ENCODE data around the gene LDB2.
A peak's percentile ranks its signal among the peaks of the same experiment; 100 is the strongest.

LDB2 gene

DNA sequence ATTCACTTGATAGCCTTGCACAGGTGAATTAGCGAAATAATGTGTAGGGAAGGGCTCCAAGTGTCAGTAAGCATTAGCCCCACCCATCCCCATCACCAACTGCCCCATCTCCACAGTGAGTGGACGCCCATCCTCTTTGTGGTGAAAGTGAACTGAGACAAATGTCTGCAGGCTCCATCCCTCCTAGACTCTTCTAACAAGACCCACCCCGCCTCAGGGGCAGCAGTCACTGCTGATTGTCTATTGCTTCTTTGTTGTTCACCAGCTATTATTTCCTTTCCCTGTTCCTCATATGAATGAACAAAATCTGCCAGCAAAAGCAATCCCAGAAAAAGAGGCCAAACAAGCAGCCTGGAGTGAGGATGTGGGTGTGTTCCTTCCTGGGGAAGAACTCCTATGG lies 96.4 kb downstream of the LDB2 start:
- DNase-seq (ENCODE audit: low spot score), result no peak

DNA sequence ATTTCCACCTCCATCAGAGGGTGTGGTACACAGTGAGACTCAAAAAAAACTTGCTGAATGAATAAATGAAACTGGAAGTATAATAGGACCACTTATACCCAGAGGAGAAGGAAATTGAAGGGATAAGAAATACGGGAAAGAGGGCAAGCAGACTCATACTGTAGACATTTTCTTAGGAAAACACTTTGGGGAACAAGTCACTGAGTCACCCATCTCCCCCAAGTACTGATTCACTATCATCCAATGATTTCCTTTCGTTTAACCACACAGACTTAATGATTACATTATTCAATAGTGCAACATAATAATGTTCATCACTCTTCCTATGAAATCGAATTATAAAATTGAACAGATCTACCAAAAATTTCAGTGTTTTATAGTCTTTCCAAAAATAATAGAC lies 97.1 kb downstream of the LDB2 start:
- no peak for DNase-seq (ENCODE audit: low spot score)

GRCh38 chr4:16794816-16795445 lies 103.5 kb downstream of the LDB2 start:
- DNase-seq (ENCODE audit: low spot score), result peak; percentile 23

GRCh38 chr4:16791460-16791859 lies 107.0 kb downstream of the LDB2 start:
- DNase-seq (ENCODE audit: low spot score), result no peak

- no peak for DNase-seq (ENCODE audit: low spot score)
These were observed 107.9 kb downstream of the LDB2 start for GRCh38 chr4:16790508-16790907.

- no peak for DNase-seq (ENCODE audit: low spot score)
These were observed 109.6 kb downstream of the LDB2 start for GRCh38 chr4:16788868-16789267.

GRCh38 chr4:16785793-16786527 lies 112.5 kb downstream of the LDB2 start:
- no peak for DNase-seq (ENCODE audit: low spot score)

GRCh38 chr4:16783119-16783518 lies 115.3 kb downstream of the LDB2 start:
- no peak for DNase-seq (ENCODE audit: low spot score)

- DNase-seq (ENCODE audit: low spot score), result no peak
These were observed 119.3 kb downstream of the LDB2 start for GRCh38 chr4:16779028-16779675.

DNA sequence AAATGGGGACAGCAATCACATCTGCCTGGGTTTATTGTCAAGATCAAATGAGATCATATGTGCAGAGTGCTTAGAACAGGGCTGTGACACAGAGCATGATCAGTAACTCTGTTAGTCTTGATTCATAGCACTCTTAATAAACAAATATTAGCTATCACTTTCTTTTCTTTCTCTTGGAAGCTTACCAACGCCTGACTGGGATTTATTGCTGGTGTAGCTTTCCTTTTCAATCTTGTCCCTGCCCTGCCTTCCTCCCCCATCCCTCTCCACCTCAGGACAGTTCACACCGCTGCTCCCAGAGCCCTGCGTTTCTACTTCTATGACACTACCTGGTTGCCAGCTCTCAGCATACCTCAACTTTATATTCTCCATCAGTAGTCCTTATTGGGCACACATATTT lies 120.7 kb downstream of the LDB2 start:
- DNase-seq (ENCODE audit: low spot score), result no peak

DNA sequence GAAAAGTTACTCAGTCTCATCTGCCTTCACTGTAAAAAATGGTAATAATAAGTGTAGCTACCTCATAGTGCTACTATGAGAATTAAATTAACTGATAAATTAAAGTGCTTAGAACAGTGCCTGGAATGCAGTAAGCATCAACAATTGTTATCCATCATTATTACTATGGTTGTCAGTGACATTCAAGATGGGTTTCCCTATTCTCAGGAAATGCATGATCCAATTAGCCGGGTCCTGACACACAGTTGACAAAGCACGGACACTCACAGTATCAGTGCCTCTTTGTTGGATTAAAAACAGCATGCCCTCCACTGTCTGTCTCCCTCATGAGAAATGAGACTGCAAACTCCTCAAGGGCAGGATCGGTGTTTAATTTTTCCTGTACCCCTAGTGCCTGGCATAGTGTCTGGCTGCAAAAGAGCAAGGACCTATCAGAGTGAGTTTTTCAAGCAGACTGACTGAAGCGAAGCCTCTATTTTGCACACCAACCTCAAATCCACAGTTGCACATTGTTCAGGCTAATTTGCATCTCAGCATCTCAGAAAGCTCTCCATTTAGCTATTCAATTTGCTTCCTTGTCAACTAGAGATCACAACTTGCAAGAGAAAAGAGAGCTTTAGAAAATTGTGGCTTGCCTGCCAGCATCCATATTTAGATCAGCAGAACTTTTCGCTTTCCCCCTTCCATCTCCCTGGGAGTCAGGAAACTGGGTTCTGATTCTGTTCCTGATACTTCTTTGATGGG lies 122.9 kb downstream of the LDB2 start:
- no peak for DNase-seq (ENCODE audit: low spot score)

GRCh38 chr4:16772366-16772850 lies 126.0 kb downstream of the LDB2 start:
- no peak for DNase-seq (ENCODE audit: low spot score)

- no peak for DNase-seq (ENCODE audit: low spot score)
These were observed 127.6 kb downstream of the LDB2 start for GRCh38 chr4:16770710-16771285.

DNA sequence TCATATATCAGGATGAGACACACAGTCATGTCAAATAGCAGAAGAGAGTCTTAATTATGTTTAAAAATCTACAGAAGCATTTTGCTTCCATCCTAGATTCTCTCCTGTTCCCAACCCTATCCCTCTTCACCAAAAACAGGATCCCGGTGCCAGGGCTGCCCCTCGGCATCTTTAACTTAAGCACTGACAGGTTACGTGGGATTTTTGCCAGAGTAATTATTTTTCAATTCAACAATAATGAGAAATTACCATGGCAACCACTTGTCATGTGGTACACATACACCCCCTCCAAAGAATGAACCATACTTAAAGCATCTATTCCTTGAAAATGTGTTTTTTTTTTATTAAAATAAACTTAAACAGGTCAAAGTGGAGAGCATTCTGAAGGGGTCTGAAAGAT lies 130.6 kb downstream of the LDB2 start:
- DNase-seq (ENCODE audit: low spot score), result no peak

DNA sequence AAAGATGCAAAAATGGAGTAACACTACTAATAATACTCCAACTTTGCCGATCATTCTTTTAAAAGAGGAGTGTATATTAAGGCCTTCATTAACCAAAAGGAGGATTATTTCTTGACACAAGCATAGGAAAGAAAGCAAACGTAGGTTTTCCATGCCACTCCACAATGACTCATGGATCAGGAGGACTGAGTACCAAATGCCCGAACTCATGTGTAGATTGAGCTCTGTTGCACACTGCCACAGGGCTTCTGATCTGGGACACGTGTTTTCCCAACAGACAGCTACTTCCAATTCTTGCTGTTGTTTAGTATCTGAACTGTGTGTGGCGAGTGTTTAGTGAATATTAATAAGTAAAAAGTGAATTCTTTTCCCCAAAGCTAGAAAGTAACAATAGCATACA lies 131.2 kb downstream of the LDB2 start:
- DNase-seq (ENCODE audit: low spot score), result no peak

DNA sequence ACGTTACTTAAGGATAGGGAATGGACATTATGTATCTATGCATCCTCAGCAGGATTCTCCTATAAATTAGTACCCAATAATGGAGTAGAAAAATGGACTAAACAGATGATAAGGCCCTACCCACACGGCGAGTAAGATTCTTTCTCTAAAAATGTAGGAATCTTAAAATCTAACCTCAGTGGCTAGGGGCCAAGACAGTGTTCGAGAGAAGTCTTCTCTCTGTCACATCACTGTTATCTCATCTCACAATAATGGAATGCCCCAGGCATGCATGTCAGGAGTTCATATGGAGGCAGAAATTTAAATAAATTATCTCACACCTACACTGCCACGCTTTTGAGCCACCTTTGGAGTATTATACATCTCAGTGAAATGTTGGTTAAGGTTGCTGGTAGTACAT lies 132.9 kb downstream of the LDB2 start:
- DNase-seq (ENCODE audit: low spot score), result no peak

- no peak for DNase-seq (ENCODE audit: low spot score)
These were observed 133.8 kb downstream of the LDB2 start for GRCh38 chr4:16764622-16765021.

- DNase-seq (ENCODE audit: low spot score), result no peak
These were observed 137.7 kb downstream of the LDB2 start for GRCh38 chr4:16760617-16761363.

DNA sequence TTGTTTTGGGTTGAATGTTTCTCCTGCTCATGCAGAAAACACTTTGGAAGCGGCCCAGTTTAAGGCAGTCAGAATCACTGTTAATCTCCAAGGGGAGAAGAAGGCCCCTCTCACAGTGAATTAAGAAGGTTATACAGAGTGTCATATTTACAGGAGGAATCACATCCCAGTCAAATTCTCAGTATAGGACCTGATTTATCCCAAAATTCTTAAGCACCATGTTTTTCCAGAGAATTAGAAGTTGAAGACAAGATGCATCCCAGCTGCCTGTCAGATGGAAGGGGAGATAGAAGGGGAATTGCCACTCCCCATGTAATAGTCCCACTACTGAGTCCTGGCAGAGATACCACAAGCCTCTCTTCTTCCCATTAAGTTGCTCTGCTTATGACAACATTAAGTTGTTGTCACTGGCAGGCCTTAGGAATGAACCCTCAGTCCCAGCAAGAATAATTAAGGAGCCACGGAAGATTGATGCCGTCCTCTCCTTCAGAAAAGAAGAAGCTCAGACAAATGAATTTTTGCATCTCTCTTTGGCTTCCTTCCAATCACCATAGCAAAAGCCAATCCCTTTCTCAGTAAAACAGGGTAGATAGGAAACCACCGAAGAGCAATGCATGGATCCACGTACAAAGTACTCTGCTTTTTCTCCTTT lies 138.4 kb downstream of the LDB2 start:
- no peak for DNase-seq (ENCODE audit: low spot score)

DNA sequence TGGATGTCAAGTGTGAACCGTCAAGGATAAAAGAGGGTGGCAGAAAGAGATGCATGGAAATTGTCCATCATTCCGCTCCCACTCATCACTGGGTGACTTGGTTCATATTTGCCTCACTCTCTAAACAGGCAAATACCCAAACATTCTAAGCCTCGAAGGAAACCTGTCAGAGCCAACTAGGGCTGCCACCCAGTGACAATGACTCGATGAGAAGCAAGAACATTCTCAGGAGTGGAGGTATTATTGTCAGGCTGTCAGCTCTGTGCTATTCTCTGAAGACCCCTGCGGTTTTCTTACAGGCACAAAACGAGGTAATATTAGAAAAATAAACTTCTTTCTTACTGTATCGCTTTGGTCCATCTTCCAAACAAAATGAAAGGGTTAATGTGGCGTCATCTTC lies 139.6 kb downstream of the LDB2 start:
- no peak for DNase-seq (ENCODE audit: low spot score)

- DNase-seq (ENCODE audit: low spot score), result no peak
These were observed 140.2 kb downstream of the LDB2 start for GRCh38 chr4:16758255-16758654.

Measured in CD4-positive, alpha-beta T cell treated with Interleukin-15 for 4 hours (primary cell).